8988T (cell line): ENCODE results near the gene TBC1D8.

Source experiments
- DNase-seq: peaks from one replicate; pipeline ENCODE4 v3.0.0; 2011

TBC1D8 gene

DNA sequence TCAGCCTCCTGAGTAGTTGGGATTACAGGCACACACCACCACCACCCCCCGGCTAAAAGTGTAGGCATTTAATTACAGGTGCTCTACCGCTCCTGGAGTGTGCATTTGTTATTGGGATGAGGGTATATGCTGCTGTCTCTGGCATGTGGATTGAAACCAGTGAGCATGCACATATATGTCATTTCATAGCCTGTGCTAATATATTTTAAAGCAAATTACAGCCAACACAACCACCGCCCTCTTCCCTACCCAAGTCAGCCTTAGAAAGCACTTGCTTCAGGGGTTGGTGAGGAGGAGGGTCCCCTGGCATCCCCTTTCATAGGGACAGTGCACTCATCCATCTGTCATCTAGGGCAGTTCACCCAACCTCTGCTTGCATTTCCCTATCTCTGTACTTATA, 10.5 kb upstream of the TBC1D8 start:
- DNase-seq: no peak

DNA sequence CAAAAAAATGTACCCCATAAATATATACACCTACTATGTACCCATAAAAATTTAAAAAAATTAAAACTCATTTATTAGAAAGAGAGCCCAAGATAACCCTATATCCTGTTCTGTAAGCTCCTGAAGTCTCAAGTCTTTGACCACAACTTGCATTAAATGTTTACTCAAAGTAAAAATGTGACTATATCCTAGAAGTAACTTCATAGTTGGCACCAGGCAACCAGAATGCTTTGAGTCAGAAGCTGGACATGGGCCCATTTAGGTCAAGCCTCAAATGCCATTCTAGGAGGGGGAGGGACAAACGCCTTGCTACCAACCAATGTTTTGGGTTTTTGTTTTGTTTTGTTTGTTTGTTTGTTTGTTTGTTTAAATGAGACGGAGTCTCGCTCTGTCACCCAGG, 9.3 kb upstream of the TBC1D8 start:
- no peak for DNase-seq

DNA sequence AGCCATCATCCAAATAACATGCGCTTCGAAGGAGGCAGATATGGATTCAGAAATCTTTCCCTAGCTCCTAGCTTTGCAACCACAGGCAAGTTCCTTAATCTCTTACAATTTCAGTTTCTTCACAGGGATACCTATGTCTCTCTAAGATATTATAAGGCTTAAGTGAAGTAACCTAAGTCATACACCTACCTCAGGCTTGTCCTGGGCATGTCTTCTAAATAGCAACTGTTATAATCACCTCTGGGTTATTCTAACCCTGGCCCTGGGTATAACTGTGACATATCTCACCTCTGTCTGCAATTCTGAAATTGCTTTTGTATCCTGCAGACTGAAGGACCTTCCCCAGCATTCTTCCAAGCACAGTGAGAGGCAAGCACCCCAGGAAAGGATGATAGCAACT, 8.3 kb upstream of the TBC1D8 start:
- no peak for DNase-seq

- DNase-seq: no peak
Measured at GRCh38 chr2:101157272-101157671, 6.1 kb upstream of the TBC1D8 start.

GRCh38 chr2:101153787-101154186, 2.6 kb upstream of the TBC1D8 start:
- DNase-seq: no peak

DNA sequence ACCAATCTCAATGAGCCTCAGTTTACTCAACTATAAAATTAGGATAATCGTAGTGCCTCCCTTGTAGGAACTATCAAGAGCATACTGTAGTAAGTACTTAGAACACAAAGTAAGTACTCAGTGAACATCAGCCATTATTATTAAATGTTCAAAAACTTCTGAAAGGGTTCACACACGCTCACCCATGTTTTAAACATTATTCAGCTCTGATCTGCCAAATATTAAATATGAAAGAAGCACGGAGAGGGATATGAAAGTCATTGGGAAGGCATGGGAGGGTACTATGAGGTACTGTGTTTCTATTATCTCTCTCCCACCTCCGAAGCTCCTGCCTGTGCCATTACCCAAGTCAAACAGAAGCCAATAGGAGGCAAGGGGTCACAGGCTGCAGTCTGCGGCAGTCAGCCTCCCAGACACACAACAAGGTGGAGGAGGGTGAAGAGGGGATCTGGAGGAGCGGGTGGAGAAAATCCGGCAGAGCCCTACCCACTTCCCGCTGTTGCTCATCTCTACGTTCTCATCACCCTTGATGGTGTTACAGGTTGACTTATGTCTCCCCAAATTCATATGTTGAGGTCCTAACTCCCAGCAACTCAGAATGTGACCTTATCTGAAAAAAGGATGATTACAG, 2.0 kb upstream of the TBC1D8 start:
- DNase-seq: no peak

GRCh38 chr2:101152272-101153076, 1.3 kb upstream of the TBC1D8 start:
- DNase-seq: no peak

GRCh38 chr2:101151859-101152271, 683 bp upstream of the TBC1D8 start:
- DNase-seq: no peak

- no peak for DNase-seq
Measured at GRCh38 chr2:101150306-101151145, 656 bp downstream of the TBC1D8 start.

DNA sequence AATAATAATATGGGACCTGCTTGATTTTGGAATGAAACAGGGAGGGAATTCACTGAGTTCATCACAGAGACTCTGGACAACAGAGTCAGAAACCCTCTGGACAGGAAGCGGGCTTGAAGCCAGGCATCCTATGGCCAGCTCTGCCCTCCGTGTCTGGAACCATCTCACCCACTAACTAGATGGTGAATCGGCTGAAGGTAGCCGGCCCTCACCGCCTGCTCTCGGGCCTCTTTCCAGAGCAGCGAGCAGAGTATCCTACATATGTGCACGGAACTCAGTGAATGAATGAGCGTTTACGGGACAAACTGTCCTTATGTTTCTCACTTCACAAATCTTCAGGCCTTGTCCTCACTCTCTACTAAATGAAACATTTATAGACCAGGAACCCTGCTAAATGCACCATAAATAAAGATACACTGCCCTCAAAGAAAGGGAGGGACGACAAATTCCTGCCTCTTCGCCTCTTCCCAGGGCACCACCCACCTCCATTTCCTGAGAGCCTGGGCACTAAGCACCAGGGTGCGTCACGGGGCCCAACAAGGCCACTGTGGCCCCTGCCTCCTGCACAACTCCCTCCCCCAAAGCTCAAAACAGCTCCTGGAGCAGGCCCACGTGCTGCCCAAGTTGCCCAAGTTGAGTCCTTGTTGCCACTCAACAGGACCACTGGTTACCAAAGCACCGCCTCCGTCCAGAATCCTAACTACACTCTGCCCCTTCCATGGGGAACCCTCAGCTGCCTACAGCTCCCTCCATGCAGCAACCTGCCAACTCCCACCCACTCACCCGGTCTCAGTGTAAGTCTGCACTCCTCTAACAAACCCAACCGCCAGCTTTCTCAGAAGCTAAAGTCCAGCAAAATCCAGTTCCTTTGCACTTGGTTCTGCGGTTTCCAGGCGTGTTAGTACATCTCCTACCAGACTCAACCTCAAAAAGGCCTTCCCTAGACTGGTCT, 1.7 kb downstream of the TBC1D8 start:
- DNase-seq: no peak

DNA sequence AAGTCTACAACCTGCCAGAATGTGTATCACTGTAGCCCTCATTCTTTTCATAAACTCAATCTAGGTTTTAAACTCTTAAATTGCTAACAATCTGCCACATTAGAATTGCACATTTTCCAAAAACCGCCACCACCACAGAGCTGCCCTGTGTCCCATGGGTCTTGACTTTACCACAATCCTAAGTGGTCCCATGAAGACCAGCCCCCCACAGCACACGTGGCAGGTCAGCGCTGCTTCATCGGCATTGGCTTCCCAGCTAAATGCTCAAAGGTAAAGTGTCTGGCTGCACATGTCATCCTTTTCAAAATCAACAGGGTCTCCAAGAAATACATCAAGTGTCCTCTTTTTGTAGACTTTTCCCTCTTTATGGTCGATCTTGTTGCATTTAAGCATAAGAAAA, 2.4 kb downstream of the TBC1D8 start:
- DNase-seq: no peak

GRCh38 chr2:101147971-101148370, 3.2 kb downstream of the TBC1D8 start:
- DNase-seq: no peak

DNA sequence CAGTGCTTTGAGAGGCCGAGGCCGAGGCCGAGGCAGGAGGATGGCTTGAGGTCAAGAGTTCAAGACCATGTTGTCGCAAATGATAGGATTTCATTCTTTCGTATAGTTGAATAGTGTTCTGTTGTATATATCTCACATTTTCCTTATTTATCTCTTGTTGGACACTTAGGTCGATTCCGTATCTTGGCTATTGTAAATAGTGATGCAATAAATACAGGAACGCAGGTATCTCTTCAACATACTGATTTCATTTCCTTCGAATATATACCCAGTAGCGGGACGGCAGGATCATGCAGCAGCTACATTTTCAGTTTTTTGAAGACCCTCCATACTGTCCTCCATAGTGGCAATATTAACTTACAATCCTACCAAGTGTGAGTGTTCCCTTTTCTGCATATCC, 4.1 kb downstream of the TBC1D8 start:
- no peak for DNase-seq

GRCh38 chr2:101146535-101146934, 4.6 kb downstream of the TBC1D8 start:
- DNase-seq: no peak

DNA sequence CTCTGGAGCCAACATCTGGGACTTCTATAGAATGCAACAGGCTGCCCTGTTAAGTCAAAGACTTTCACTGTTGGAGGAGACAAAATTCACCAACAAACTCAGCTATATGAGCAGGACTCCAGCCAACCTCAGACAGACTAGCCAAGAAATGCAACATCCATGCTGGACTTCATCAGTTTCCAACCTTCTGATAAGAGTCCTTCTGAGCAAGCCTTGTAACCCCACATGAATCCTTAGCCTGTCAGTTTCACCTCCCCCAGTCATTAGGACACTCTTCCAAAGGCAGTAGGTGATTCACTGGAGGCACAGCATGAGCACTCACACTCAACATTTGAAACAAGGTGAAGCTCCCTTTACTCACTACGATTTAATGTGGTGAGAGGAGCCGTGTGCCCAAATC, 5.8 kb downstream of the TBC1D8 start:
- no peak for DNase-seq

GRCh38 chr2:101142163-101142562, 9.0 kb downstream of the TBC1D8 start:
- no peak for DNase-seq

GRCh38 chr2:101140978-101141655, 10.1 kb downstream of the TBC1D8 start:
- DNase-seq: no peak

DNA sequence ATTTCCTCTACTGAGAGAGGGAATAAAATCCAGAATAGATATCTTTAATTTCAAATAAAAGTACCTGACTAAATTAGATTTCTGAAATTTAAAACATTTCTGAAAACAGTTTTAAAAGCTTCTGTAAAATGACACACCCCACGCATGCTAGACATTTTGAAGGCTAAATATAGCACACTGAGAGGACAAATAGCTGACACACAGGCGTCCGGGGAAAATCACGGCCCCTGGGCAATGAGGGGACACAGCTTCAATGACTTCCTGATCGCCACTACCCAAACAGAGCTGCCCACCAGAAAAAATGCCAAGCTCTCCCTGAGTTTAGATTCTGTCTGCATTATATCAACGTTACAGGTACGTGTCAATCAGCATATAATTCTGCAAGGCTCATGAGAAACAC, 10.9 kb downstream of the TBC1D8 start:
- no peak for DNase-seq

DNA sequence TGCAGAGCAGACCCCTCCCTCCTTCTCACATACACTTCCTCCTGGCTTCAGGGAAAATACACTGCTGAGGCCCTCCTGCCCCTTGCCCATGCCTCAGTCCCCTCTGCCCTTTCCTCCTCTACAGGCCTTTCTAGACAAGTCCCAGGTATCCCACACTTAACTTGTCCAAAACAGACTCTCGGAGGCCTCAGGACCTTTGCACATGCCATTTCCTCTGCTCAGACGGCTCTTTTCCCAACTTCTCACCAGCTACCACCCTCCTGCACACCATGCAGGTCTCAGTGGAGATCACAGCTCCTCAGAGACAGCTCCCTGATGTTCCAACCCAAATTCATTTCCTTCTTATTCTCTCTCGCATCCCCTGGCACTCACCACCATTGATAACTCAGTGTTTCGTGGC, 11.7 kb downstream of the TBC1D8 start:
- no peak for DNase-seq

DNA sequence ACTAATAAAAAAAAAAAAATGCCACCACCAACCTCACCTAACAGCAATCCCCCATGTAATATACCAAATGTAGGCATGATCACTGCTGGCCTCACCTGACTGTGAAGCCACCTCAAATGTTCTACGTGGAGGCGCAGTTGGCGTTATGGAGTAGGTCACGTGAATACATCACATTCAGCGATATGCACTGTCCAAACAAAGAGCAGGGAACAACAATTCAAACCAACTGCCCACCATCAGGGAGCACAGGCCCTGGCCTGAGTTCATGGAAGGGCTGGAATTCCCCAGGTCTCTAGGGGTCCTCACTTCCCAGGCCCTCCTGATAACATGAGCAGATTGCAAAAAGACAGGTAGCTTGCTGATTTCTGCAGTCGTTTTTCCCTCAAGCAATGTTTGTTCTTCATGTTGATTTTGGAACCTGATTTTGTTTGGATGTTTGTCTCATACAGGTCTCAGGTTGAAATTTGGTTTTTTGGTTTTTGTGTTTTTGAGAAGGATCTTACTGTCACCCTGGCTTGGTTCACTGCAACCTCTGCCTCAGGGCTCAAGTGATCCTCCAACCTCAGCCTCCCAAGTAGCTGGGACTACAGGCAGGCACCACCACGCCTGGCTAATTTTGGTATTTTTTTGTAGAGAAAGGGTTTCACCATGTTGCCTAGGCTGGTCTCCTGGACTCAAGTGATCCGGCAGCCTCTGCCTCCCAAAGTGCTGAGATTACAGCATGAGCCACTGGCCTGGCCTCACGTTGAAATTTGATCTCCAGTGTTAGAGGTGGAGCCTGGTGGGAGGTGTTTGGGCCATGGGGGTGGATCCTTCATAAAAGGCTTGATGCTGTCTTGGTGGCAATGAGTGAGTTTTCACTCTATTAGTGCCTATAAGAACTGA, 15.5 kb downstream of the TBC1D8 start:
- no peak for DNase-seq
